GM21423 (cell line): ENCODE results near the gene PCGF2.

ENCODE experiments used
- ATAC-seq: cut with Tn5 transposase; IDR thresholded peaks from one replicate; pipeline ENCODE4 v1.9.1; 2021; ENCODE audit warnings: mild to moderate bottlenecking, moderate library complexity; ENCODE audit not compliant: unreplicated experiment

Gene PCGF2

GRCh38 chr17:38704606-38705522 lies 43.3 kb downstream of the PCGF2 start, which contains the start of gene MLLT6:
MLLT6 (plus strand) TSS chr17:38705273; CDS start chr17:38705633, 360 bp downstream.
- no peak for ATAC-seq

- no peak for ATAC-seq
These were observed 44.2 kb downstream of the PCGF2 start for GRCh38 chr17:38703742-38704605.

DNA sequence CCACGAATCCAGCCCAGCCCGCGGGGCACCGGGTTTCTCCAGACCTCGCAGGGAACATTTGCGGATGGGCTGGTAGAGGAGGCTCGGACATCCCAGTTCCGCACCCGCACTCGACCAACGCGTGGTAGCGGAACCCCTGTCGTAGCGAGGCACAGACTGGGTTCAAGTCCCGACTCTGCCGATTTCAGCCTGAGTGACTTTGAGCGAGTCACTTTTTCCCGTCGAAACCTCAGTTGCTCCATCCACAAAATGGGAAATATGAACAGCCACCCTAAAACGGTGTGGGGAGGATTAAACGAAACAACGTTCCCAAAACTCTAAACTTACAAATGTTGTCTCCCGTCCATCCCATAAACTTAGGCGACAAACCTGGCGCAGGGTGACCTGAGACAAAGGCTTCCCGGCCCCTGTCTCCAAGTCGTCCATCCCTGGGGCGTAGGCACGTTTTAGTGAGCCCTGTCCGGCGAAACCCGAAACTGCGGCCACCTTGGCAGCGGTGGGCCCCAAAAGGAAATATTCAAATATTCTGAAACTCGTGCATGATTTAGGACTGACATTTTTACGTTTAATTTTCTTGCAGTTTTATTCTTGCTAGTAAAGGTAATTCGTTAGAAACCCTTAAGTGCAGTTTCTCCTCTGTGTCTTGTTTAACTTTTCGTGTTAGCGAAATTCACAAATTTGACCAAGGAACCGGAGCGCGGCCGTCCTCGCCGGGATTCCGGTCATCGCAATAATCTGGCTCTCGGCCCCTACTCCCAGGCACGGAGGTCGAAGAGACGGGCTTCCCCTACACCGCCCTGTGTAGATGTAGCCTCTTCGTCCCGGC lies 45.0 kb downstream of the PCGF2 start:
- ATAC-seq: no peak

GRCh38 chr17:38702166-38702915 lies 45.8 kb downstream of the PCGF2 start:
- ATAC-seq: peak; percentile 35

- peak; percentile 12 for ATAC-seq
These were observed 46.5 kb downstream of the PCGF2 start for GRCh38 chr17:38701504-38702165.

GRCh38 chr17:38698760-38699159 lies 49.4 kb downstream of the PCGF2 start:
- ATAC-seq: no peak

- ATAC-seq: no peak
These were observed 50.9 kb downstream of the PCGF2 start for GRCh38 chr17:38697061-38697820.

DNA sequence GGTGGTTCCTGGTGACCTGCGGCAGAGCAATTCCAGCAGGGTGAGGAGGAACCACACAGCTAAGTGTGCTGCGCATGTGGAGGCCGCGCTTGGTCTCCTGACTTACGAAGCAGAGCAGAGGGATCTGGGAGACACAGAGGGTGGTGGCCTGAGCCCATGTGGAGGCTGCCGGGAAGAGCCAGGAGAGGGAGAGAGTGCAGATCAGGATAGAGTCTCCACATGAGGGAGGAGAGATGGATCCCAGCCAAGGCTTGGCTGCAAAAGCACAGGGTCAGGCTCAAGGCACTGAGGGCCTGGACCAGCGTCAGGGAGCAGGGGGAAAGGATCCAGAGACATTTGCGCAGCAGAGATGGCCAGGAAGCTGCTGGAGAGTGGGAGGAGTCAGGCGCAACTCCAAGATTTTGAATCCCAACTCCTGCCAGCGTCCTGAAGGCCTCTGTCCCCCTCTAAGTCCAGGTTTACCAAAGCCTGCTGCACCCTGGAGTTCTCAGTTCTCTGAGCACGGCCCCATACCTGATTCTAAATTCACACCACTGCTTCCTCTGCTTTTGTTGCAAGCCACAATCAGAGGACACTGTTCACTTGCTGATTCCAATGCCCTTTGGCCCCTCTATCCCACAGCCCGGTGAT lies 54.3 kb downstream of the PCGF2 start:
- no peak for ATAC-seq

GRCh38 chr17:38691154-38691553 lies 57.0 kb downstream of the PCGF2 start:
- ATAC-seq: no peak

DNA sequence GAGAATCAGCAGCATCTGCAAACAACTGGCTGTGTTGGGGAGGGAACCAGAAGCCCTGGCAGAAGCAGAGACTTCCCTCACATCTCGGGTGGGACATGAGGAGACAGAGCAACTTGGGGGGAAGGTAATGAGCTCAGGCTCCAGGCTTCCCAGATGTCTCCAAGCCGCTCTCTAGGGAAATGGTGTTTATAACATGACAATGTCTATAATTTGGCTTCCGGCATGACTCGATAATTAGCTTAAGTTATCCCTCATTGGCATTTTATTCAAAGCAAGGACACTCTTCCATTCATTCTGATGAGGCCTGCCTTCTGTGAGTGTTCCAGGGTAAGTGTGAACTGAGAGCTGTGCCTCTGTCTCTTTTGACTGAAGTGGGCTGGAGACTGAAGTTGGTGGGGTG lies 57.8 kb downstream of the PCGF2 start:
- no peak for ATAC-seq

DNA sequence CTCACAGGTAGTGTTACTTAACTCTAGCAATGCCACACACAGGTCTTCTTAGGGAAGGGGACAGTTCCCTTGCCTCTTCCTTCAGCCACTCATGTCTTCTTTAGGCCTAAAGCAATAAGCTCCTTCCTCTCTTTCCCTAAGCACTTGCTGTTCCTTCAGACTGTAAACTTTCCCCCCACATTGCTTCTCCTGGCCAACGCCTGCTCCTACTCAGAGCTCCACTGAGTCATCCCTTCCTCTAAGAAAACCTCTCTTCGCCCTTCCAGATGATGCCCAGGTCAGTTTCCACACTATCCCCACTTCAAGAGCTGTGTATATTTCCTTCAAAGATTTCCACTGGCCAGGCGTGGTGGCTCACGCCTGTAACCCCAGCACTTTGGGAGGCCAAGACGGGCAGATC lies 60.9 kb downstream of the PCGF2 start:
- no peak for ATAC-seq

GRCh38 chr17:38685491-38685890 lies 62.6 kb downstream of the PCGF2 start:
- ATAC-seq: no peak
